ENCODE measurements around the gene CADM2.
"Not testable (repeated sequence)": the region's sequence is repeated elsewhere in the genome, so short reads cannot be mapped to it uniquely, and the experiment has no call there.

CADM2 gene

DNA sequence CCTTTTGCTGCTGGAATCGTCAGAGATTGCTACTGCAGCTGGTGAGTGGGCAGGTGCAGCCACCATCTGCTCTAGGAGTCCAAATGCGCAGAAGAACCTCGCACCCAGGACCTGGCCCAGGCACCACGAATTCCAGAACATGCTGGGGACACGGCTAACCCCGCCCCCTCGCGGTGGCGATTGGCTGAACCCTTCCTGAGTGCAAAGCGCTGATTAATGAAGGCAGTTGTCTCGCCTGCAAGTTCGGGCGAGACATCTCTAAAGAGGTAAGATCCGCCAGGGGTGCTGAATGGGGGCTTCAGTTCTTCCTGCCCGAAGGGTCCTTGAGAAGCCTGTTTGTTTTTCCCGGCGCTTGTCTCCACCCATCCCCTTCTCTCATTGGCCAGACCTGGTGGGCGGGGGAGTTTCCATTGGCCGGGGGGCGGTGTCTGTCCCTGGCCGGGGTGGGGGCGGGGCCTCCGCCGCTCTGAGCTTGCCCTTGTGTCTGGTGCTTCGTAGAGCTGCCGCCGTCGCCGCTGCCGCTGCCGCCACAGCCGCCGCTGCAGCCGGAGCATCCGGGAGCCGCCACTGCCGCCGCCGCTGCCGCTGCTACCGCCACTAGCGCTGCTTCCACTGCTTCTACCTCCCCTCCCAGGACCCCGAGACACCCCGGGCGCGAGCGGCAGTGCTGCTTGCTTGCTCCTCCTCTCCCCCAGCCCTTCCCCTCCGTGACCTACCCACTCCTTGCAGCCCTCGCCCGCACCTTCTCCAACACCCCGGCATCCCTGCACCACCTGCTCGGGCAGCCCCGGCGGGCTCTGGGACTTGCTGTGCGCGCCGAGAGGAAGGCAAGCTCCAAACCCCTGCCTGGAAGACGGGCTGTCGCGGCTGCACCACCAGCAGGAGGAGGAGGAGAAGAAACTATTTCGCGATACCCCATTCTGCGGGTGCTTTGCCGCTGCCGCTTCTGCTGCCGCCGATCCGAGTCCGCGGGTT, at the start of gene CADM2:
TSS of gene CADM2 (plus strand) at position 495 of the 975 bp plus-strand sequence.
- peak; percentile 73 for DNase-seq

DNA sequence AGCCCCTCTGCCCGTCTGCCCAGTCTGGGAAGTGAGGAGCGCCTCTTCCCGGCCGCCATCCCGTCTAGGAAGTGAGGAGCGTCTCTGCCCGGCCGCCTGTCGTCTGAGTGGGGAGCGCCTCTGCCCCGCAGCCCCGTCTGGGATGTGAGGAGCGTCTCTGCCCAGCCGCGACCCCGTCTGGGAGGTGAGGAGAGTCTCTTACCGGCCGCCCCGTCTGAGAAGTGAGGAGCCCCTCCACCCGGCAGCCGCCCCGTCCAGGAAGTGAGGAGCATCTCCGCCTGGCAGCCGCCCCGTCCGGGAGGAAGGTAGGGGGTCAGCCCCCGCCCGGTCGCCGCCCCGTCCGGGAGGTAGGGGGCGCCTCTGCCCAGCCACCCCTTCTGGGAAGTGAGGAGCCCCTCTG, 40.2 kb upstream of the CADM2 start:
- DNase-seq: not testable (repeated sequence)

DNA sequence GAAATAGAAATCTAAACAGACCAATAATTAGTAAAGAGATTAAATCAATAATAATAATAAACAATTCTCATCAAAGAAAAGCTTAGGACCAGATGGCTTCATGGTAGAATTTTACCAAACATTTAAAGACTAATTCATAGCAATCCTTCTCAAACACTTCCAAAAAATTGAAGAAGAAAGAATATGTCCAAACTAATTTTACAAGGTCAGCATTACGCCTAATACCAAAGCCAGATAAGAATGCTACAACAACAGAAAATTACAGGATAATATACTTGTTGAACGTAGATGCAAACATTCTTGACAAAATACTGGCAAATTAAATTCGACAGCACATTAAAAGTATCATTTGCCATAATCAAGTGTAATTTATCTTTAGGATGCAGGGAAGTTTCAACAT, 36.1 kb upstream of the CADM2 start:
- DNase-seq: no peak

DNA sequence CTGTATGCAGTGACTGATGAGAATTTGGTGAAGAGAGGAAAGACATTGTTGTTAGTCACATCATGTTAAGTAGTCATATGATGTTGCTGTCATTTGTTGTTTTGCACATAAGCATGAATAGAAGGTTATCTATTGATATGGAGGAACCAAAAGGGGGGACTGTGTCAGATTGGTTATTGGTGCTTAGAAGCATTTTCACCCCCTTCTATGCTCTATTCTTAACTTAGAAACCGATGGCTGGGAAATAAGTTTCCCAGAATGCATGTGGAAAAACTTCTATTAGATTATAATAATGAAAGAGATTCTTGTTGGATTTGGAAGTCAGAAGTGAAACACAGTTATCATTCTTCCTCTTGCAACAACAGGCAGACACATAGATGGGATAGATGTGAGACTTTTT, 33.2 kb upstream of the CADM2 start:
- DNase-seq: no peak

DNA sequence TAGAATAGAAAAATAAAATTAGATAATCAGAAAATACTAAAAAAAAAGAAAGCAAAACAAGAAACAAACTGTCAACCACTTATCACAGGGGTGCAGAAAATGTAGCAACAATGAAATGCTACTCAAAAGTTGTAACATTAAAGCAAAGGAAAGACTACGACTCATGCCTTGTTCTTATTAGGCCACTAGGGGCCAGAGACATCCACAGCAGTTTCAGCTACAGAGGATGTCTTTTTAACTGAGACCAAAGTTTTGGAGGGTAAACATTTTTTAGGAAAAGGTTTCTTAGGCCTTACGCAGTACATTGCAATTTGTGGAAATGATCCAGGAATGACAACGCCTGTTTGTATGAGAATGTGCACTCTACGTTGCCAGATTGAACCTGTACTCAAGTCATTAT, 15.4 kb upstream of the CADM2 start:
- DNase-seq: no peak

DNA sequence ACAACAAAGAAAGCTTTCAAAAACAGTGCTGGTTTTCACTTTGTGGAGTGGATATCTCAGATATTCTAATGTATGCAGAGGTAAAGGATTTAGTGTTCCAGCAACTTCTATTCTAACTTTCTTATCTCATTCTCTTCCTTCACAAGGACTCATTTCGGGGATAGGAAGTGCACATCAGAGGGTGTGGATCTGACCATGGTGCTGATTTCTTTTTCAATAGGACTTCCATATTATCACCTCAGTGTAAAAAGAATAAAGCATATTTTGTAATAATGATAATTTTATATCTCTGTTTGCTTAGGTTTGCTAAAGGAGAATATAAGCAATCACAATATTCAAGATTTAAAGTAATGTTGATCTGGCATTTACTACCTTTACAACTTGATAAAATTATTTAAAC, 12.5 kb upstream of the CADM2 start:
- DNase-seq: no peak

DNA sequence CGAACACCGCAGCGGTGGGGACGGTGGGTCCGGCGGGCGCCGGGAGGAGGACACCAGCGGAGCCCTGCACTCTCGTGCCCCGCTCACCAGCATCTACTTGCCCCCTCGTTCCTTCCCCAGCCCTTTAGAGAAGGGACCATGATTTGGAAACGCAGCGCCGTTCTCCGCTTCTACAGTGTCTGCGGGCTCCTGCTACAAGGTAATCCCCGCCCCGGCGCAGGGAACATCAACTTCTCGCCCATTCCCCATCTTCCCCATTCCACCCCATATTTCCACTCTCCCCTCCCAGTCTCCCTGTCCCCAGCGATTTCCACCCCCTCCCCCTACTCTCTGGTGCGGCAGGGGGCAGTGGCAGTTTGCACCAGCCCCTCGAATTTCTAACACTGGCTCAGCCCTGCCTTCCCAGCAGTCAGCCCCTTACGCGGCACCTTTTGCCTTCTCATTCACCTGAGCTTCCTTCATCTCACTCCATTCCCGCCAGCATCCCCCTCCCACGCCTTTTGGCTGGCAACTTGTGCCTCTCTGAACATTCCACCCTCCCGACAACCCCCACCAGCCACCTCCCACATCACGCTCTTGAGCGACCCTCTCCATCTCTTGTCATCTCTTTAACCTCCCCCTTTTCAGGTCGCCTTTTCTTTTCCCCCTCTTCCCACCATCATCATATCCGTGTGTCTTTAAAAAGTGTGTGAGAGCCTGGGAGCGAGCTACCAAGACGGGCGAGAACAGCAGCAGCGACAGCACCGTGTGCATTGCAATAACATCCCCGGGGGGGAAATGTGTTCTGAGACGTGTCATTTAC, 882 bp downstream of the CADM2 start:
- no peak for DNase-seq

DNA sequence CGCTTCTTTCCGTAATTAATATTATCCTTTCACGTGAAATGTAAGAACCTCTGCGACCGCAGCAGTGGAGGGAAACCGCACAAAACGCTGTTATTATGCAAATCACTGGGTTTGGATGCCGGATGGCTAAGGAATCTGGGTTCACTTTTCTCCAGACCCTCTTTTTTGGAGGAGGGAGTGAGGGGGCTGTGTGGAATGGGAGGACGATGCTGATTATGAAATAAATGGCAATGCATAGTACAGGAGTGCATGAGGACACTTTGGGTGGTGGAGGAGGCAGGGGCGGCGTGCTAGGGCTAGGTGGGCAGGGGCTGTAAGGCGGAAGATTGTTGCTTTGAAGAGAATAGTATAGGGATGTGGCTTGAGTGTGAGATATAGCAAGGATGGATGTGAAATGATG, 1.8 kb downstream of the CADM2 start:
- no peak for DNase-seq

DNA sequence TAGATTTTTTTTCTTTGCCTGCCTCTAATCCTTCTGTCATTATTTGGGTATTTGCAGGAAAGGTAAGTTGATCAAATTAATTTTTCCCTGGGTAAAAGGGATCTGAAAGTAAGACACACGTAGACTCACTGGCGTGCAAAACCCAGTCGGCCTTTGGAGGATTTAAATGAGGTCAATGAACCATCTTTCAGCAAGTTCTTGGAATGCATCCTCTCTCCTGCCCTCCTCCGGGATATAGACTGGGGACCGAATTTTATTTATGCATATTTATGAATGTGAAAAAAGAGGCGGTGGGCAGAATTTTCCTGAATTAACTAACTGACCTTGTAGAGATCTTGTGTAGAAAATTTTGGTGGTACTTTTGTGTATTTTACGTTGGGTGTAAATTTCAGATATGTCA, 2.2 kb downstream of the CADM2 start:
- DNase-seq: no peak

DNA sequence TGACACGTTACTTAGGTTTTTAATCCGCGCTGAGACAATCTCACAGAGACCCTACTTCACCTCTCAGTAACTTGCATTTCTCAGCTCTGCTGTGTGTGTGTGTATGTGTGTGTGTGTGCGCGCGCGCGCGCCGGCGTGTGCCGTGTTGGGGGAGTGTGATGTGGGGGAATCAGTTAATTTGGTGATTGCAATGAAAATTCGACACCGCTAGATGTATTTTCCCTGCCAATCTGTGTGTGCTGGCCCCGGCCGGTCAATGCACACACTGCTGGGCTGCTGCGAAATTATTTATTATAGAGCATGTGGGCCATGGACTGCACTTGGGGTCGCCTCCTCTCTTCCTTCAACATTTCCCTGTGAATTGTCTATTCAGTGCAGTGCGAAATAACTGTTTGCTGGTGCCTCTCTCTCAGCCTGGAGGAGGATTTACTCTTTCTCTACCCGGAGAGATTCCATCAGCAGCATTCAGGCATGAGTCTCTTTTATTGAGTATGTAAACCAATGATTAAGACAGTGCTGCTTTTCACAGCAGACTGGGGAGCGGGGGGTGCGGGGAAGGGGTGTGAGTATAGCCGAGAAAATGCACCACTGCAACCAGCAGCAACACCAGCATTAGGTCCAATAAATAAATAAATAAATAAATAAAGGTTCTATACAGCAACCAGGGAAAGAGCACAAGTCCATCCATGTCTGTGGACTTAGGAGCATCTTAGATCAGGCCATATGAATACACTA, 2.9 kb downstream of the CADM2 start:
- DNase-seq: peak; percentile 35

DNA sequence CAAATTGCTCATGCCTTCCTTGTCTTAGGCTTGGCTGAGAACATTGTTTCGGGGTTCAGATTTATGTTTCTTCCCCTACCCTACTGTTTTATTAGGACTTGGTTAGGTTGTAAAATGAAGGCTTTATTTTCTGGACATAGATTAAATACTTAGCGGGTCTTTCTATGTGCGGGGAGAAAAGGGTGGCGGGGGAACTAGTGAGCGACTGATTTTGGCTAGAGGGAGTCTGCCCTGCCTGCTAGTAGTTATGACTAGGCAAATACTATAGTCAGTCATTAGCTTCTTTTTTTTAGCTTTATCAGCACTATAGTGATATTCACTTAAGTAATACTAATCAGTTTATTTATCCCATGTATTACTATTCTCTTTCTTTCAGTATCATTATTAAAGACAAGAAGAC, 3.6 kb downstream of the CADM2 start:
- no peak for DNase-seq

DNA sequence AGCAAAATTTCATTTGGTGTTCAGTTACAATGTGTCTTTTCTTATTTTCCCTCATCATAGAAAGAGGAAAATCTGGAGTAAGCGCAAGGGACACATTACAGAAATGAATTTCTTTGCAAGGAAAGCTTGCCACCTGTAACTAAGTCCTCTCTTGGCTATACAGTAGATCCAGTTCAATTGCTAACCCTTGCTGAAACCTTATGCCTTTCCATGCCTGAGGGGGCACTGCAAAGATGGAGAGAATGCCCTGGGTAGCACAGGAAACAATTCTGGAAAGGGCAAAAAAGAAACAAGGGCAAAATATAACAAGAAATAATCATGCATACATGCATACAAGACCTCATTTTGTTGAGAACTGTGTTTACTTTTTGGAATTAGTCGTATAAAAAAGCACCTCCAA, 4.3 kb downstream of the CADM2 start:
- no peak for DNase-seq

DNA sequence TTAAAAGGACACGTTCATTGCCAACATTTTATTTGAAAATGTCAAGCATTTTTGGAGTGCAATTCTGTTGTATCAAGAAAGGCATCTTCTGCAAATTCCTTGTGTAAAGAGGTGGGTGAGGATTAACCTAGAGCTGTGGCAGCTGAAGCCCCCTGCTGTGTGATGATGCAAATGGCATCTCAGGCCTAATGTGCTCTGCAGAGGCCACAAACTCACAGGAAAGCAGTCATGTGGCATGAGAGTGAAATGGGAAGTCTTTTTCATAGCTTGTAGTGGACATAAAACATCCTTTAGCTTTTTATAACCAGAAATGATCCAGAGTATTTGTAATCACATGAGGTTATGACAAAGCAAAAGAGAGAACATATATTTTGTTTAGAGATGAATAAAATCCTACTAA, 6.4 kb downstream of the CADM2 start:
- DNase-seq: peak; percentile 51

DNA sequence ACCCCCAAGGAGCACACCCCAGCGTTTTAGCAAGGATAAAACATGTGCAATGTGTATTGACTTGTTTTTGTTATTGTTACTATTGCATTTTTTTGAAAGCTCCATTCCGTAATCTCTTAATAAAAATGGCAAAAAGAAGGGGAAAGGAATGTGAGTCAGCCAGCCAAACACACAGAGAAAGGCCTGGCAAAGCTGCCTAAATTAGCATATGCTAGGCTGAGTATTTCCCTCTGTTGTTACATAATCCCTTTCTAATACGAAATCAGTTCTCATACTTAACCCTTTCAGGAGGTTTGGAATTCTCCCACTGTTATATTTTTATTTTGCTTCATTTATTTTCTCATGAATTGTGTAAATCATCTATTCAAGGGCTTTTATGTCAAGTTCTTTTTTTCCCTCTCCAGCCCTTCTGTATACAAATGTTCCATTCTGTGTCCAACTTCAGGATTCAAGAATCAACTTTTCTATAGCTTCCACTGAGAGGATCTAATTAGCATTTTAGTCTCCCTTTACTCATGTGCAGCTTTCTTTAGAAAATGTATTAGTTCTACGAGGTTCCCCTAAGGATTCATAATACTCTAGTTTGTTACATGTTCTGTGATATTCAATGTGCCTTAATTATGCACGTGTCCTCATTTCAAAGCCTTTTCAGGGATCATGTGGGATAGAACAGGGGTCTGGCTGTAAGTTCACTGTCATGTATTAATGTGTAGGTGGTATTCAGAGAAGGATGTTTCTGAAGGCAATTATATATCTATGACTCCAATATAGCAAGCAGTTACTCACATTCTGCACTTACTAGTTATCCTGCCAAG, 9.2 kb downstream of the CADM2 start:
- no peak for DNase-seq

DNA sequence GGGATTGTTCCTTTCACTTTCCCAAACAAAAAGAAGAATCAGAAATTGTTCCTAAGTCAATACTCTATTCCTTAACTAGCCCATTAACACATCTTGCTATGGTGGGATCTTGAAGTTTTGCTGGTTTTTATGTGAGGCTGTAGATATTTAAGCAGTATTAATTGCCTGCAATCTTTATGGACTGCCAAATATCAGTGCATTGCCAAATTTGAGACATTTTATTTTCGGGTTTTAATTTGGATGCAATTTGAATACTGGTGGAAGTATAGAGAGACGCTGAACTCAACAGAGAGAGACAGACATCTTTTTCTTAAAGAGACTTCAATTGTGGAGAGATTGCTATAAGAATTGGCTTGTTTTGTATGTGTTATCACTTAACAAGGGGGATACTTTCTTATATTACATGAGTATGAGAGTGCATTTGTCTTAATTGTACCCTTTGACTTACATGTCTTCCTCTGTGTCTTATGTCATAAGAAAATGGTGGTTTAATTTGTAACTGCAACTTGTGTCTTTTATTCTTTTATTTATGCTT, 10.0 kb downstream of the CADM2 start:
- no peak for DNase-seq

DNA sequence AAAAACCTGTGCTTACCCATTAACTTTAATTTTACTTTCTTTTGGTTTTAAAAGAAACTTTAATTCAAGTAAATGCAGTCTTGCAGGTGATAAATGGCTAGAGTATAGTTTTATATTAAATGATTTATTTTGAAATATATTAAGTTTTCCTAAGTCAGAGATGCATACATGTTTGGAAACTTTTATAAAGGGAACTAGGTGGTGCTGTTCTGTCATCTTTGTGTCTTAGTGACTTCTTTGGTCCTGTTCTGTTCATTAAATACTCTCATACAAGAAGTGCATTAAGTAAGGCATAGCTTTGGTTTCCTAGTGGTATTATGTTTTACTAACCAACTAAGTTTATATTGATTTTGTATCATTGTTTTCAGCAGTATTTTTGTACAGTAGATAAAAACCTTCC, 15.6 kb downstream of the CADM2 start:
- DNase-seq: no peak

DNA sequence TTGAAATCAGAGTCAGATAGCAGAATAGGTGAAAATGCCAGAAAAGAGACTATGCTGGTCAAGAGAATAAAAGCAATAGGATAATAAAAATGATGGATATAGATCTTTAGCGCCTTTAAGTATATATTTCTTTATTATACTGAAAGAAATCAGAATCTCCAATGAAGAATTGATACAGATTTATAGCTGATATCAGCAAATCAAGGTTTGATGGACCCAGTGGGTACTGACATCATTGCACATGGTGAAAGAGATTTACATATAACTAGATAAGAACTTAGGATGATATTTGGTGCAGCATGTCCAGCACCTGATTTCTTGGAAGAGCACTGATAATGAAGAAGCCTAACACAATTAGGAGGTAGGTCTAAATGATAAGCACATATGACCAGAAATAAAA, 18.2 kb downstream of the CADM2 start:
- no peak for DNase-seq

DNA sequence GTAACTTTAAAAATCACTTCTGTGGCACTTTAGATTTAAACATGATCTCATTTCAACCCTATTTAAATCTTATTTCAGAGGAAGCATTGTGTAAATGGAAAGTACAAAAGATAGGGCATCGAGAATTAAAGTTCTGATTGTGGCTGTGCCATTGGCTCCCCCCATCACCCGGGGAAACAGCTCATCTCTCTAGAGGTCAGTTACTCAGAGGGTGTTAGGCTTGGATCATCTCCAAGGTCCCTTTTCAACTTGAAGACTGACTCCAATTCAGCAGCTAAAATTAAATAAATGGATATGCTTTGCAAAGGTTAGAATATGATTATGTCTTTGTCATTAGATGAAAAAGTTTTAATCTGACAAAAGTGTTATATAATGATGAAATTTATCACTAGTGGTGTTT, 20.1 kb downstream of the CADM2 start:
- DNase-seq: no peak

DNA sequence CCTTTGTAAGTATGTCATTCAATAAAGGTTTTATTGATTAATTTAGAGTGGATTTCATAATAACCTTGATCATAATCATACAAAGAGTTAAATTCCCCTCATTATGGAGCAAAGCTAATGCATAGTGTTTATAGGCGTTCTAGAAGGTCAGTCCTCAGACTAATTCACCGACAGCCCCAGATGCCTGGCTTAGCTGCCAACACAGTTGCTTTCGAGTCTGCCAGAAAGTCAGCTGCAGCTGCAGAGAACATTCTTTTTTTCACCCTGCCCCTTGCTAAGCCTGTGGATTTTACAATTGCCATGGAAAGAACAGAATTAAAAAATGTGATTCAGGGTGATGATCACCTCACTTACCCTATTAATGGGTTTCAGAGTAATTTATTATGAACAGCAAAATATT, 21.2 kb downstream of the CADM2 start:
- DNase-seq: no peak

DNA sequence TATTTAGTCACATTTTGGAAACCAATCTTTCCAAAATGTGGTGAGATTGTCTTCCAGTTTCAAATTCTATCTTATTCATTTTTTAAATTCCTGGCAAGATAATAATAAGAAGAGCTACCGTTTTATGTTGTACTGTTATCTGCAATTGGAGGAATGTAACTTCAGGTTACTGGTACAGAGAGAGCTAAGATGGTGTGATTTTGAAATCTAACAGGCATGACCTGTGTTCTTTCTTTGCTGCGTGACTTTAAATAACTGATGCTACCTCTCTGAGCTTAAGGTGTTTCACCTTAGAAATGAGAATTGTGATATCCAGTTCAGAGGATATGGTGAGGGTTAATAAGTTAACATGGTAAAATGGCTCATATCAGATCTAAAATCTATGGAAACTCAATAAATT, 21.7 kb downstream of the CADM2 start:
- no peak for DNase-seq

DNA sequence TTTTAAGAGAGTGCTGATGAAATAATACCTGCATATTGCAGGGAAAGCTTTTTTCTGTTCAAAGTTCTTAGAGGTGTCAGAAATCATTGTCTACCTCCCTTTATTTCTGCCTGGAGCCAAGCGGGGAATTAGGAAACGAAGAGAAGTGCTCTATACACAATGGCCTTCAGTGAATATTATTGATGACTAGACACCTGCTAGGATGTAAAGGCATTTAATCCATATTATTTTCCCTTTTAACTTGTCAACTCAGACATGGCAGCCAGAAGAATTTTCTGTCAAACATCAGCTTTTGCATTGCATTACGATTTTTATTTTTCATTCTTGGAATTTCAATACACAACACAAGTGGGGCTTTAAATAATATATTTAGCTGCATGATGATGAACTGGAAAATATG, 24.7 kb downstream of the CADM2 start:
- DNase-seq: no peak

DNA sequence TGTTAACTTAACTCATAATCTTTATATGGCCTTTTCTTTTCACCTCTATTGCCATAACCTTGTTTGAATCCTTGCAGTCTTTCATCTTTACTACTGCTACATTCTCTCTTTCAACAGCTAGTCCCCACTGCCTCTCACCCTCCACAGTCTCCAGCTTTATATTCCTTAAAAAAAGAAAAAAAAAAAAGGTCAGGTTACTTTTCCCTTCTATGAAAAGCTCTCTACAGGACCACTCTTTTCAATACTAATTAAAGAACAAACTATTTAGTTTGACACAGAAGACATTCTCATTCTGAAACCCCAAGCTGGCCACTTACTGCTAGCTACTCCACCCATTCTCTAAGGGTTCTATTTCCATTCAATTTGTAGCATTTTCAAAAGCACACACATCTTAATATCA, 25.6 kb downstream of the CADM2 start:
- DNase-seq: no peak

All from NCI-H2227 treated with DMSO at 0.1 percent for 48 hours (cell line).